Measurements from ENCODE around the gene XKR8.
A peak's percentile ranks its signal among the peaks of the same experiment; 100 is the strongest.

Gene XKR8, protein sequence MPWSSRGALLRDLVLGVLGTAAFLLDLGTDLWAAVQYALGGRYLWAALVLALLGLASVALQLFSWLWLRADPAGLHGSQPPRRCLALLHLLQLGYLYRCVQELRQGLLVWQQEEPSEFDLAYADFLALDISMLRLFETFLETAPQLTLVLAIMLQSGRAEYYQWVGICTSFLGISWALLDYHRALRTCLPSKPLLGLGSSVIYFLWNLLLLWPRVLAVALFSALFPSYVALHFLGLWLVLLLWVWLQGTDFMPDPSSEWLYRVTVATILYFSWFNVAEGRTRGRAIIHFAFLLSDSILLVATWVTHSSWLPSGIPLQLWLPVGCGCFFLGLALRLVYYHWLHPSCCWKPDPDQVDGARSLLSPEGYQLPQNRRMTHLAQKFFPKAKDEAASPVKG

DNA sequence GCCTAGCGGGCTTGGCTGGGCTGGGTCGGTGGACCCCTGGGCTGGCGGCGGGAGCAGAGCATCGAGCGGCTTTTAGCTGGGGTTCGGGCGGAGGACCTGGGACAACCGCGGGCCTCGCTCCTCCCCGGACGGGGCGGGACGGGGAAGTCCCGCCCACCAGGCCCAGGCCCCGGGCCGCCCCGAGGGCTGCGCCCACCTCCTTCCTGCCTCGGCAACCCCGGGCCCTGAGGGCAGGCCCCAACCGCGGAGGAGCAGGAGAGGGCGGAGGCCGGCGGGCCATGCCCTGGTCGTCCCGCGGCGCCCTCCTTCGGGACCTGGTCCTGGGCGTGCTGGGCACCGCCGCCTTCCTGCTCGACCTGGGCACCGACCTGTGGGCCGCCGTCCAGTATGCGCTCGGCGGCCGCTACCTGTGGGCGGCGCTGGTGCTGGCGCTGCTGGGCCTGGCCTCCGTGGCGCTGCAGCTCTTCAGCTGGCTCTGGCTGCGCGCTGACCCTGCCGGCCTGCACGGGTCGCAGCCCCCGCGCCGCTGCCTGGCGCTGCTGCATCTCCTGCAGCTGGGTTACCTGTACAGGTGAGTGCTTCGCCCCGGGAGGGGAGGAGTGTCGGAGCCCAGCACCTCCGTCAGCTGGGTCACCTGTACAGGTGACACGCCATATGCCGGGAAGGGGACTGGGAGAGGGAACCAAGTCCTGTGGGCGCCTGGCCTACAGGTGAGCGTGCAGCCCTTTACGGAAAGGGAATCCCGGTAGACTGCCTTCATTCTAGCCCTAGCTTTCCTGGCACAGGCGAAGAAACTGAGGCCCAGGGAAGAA, at the start of gene XKR8:
Gene XKR8 (plus strand): TSS at position 182 of the 812 bp plus-strand sequence. CDS start 97 bp downstream, at position 279.
- DNase-seq: peak; percentile 77

DNA sequence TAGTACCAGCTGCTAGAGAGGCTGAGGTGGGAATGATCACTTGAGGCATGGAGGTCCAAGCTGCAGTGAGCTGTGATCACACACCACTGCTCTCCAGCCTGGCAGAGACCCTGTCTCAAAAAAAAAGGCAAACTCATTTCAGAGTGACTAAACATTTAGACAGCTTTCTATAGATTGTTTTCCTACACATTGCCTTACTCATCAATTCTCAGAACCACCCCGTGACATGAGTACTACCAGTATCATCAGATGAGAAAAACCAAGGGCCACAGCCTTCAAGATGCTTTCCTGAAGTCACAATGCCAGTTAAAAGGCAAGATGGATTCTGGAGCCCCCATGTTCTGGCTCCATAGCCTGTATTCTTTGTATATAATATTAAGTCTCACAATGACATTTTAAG, 47.3 kb upstream of the XKR8 start:
- no peak for DNase-seq

DNA sequence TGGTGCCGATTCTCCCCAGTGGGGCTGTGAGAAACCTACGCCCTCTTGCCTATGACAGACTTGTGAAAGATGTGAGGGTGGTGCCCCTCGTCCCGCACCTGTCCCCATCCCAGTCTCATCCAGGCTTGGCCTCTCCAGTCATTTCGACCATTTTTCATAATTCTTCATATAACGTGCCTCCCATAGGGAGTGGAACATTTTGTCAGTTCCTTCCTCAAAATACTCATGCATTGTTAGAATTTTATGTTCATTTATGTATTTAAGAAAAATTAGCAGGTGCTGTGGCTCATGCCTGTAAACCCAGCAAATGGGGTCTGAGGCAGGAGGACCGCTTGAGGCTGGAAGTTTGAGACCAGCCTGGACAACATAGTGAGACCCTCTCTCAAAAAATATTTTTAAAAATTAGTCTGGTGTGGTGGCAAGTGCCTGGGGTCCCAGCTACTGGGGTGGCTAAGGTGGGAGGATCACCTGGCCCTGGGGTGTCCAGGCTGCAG, 44.6 kb upstream of the XKR8 start:
- no peak for DNase-seq

DNA sequence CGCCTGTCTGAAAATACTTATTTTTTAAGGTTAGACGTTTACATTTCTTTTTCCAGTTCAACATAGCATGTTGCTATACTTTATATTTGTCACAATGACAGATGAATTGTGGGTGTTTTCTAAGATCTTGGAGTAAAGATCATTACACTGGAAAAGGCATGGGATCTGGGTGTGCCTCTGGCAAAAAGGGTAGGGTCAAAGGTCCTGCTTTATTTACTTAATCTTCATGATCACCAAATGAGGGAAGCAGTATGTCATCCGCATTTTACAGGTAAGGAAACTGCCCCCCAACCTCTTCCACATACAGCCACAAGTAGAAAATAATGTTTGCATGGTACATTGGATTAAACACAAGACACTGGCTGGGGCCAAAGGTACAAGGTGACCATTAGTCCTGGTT, 37.5 kb upstream of the XKR8 start:
- no peak for DNase-seq

DNA sequence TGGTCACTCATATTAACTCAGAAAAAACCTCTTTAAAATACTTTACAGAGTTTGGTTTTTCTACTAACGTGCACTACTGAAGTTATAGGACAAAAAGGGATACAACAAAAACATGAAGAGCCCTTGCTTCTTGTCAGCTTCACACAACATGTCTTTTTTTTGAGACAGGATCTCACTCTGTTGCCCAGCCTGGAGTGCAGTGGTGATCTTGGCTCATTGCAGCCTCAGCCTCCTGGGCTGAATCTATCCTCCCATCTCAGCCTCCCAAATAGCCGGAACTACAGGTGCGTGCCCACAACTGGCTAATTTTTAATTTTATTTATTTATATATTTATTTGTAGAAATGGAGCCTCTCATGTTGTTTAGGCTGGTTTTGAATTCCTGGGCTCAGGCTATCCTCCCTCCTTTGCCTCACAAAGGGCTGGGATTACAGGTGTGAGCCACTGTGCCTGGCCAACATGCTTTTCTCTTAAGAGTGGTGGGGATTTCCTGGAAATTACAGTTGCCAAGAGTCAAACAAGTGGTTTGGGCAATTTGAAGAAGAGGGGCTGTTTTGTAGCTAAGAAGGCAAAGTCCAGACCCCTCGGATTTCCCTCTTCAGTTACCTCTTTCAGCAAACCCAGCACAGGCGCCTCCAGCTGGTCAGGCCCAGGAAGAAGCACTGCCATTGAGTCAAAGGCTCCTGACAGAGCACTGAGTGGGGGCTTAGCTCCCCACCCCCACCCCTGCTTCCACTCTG, 31.4 kb upstream of the XKR8 start:
- no peak for DNase-seq

DNA sequence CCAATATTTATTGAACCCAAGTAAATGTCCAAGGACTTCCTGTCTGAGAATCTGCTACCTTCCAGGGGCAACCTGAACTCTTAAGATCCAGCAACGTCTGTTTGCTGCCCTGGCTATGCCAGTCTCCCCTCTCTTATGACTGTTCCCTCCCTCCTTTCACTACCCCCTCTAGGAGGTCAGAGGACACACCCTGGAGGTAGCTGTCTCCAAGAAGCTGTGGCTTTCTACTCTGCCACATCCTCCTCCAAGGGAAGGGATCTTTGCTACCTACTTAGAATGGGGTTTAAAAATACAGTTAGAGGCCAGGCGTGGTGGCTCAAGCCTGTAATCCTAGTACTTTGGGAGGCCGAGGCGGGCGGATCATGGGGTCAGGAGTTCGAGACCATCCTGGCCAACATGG, 28.6 kb upstream of the XKR8 start:
- DNase-seq: no peak

DNA sequence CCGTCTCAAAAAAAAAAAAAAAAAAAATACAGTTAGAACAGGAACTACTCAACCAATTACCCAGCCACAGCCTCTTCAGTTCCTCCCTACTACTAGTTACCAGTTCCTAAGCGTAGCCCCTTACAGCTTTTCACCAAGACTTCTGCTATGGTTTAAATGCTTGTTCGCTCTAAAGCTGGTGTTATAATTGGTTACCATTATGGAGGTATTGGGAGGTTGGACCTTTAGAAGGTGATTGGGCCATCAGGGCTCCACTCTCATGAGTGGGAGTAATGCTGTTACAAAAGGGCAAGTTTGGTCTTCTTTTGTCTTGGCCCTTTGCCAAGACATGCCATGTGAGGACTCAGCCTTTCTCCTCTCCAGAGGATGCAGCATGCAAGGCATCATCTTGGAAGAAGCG, 28.0 kb upstream of the XKR8 start:
- no peak for DNase-seq

DNA sequence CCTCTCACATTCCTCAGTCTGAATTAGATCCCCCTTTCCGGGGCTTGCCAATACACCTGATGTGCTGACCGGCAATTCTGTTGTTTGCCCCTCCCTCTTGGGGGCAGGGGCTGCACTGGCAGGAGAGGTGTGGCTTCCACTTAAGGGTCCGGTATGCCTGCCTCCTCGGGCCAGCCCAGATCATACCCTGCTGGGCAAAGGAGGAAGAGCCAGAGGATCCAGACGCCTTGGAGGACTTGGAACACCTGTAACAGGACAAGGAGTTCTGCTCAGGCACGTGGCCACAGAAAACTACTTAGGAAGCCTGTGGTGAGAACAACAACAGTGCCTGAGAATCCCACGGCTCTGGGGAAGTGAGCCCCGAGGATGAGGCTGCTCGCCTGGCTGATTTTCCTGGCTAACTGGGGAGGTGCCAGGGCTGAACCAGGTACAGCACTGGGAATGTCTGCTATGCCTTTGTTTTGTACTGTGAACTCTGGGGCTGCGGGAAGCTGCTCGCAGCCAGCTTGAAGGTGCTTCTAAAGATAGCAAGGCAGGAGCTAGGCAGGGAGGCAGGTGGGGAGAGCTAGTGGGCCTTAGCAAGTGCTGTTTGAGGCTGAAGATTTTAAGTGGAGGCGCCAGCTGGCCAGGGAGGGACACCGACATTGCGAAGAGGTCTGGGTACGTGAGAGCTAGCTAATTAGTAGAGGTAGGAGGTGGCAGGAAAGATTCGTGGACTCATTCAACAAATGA, 24.8 kb upstream of the XKR8 start, which contains the start of gene SMPDL3B:
Gene SMPDL3B (plus strand): TSS at position 183 of the 732 bp plus-strand sequence. CDS start 184 bp downstream, at position 367.
- peak; percentile 69 for DNase-seq

DNA sequence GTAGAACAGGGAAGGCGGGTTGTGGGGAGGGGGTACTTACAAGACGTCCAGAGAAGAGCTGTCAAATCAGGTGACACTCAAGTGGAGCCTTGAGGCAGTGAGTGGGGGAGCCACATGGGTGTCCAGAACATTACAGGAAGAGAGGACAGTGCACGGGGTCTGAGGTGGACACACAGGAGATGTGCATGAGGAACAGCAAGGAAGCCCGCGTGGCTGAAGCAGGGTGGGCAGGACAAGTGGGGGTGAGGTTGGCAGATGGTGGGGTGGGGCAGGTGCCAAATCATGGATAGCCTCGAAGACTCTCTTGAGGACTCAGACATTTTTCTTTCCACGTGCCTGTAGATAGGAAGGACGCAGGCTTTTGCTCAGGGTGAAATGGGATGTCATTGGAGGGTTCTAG, 24.1 kb upstream of the XKR8 start:
- no peak for DNase-seq

DNA sequence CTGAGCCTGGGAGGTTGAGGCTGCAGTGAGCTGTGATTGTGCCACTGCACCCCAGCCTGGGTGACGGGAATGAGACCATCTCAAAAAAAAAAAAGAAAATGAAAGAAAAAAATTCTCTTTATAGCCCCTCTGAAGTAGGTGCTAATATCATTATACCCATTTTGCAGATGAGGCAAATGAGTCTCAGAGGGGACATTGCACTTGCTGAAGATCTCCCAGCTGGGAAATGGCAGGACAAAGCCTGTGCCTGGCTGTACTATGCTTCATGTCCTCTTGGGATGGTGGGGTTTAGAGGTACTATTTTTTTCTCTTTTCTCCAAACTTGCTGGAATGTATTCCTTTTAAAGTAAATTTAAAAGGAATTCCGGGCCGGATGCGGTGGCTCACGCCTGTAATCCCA, 23.4 kb upstream of the XKR8 start:
- DNase-seq: no peak

DNA sequence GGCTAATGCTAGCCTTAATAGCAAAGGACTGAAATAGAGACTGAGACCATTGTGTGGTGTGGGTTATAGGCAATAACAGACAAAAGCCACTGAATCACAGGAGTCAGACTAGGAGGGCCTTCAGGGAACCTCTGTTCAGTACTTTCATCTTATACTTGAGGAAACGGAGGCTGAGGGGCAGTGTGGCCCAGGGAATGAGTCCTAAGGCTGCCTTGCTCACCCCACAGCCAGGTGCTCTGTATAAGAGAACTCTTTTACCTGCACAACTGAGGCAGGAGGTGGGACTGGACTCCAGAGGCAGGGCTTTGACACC, 22.3 kb upstream of the XKR8 start:
- DNase-seq: no peak

DNA sequence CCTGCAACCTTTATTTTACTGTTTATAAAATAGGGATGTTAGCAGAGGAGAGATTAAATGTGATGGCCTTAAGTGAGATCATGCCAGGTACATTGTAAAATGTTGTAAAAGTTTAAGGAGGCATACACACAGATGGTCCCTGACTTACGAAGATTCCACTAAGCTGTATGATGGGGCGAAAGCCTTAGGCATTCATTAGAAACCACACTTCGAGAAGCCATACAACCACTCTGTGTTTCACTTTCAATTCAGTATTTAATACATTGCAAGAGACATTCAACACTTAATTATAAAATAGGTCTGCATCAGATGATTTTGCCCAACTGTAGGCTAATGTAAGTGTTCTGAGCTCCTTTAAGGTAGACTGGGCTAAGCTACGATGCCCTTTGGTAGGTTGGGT, 21.3 kb upstream of the XKR8 start:
- DNase-seq: no peak

DNA sequence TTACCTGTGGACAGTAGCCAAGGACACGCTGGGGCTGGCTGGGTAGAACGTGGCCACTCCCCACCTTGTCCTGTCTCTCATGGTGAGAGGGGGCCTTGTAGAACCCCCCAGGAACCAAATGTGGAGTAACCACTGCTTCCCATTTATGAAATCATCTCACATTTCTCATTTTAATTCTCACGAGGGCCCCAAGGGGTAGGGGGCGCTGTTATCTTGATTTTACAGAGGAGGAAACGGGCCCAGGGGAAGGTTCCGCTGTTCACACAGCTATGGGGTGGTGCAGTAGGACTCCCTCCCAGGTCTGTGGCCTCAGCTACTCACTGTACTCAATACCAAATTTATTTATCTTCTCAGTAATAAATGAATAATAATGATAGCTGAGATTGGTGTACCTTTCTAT, 19.5 kb upstream of the XKR8 start:
- no peak for DNase-seq

DNA sequence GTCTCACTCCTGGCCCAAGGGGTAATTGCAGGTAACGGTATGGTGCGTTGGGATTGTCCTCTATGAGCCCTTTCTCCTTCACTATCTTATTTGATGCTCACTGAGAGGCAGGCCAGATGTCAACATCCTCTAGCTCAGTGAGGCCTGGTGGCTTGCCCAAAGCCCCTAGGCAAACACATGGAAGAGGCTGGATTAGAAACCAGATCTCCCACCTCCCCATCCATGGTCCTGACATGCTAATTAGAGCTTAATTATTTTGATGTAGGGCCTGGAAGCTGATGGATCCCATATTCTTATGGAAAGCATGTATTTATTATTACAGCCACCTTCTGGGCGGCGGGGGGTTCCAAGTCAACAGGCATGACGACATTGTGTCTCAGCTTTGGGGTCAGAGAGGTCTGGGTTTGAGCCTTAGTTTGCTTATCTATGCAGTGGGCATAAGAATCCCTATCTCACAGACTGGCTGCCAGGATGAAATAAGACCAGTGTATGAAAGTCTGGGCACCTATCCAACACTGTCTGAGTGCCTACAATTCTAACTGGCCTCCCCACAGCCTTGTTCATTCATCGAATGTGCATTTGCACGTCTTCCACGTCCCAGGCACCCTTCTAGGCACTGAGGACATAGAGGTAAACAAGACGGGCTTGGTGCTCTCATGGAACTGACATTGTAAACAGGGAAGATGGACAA, 18.8 kb upstream of the XKR8 start:
- DNase-seq: no peak

DNA sequence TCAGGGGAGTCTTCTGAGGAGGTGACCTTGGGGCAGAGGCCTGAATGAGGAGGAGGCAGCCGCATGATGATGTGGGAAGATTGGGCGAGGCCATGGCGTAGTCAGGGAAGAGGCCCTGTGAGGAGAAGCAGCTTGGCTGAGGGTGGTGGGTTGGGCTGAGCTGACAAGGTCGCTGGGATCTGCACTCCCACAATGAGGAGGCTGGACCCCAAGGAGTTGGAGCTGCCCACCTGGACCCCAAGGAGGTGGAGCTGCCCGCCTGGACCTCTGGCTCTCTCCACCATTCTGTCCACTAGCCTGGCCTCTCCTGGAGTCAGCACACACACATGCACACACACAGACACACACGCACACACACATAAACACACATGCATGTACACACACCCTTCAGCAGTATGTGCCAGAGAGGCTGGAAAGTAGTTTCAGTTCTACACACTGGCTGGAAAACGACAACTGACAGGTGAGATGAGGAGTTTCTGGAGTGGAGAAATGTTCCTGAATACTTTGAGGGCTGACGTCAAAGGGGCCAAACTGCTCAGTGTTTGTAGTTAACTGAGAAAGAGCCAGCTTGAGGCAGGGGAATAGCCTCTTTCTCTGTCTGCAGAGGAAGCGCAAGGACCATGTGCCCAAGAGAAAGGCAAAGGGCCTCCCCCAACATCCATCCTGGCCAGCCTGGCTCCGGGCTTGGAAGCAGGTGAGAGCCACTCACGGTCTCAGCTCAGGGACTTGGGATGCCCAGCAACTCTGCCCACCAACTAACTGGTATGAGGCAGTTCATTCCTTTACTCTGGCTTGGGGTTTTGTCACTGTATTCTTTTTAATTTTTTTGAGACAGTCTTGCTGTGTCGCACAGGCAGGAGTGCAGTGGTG, 17.9 kb upstream of the XKR8 start:
- DNase-seq: no peak

DNA sequence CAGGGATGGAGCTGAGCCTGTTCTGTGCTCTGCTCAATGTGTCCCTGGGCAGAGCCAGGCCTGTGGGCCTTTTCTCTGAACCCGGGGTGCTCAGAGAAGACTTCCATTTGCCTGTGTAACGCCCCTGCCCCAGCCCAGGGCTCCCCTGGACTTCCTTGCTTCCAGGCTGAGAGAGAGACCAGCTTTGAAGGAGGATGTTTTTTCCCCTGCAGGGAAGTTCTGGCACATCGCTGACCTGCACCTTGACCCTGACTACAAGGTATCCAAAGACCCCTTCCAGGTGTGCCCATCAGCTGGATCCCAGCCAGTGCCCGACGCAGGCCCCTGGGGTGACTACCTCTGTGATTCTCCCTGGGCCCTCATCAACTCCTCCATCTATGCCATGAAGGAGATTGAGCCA, 14.8 kb upstream of the XKR8 start:
- DNase-seq: no peak

DNA sequence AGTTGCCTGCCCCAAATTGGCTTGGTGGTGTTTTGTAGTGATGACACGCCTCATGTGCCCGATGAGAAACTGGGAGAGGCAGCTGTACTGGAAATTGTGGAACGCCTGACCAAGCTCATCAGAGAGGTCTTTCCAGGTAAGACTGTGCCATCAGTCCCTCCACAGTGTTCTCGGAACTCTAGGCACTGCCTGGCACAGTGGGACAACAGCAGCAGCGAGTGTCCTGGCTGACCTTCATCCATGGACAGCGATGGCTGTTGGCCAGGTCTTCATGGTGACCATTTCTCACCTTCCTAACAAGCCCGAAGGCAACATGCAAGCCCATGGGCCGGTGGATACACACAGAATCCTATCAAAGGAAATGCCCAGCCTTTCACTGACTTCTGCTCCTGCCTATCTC, 10.7 kb upstream of the XKR8 start:
- no peak for DNase-seq

DNA sequence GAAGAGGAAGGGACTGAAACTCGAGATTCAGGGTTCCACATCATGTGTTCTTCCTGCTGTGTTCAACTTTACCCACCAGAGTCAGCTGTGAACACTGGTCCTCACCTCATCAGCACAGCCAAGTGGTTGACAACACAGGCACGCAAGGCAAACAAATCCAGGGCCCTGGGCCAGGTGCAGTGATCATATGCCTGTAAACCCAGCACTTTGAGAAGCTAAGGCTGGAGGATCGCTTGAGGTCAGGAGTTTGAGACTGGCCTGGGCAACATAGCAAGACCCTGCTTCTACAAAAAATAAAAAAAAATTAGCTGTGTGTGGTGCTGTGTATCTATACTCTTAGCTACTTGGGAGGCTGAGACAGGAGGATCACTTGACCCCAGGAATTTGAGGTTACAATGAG, 8.4 kb upstream of the XKR8 start:
- DNase-seq: no peak

DNA sequence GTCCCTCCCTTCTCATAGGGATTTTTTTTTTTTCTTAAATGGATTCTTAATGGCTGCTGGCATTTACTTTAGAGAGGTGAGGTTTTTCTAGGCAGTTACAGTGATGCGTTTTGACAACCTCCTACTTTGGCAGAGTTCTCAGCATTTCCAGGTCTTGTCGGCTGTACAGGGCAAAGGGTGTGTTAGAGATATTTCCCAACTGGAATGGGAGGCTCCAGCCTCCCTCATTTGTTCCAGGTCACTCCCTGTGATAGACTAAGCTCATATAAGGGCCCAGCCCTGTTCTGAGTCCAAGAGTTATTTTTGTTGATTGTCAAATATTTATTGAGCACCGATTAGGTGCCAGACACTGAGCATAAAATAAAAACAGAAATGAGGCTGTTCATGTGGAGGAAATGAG, 7.6 kb upstream of the XKR8 start:
- DNase-seq: no peak

DNA sequence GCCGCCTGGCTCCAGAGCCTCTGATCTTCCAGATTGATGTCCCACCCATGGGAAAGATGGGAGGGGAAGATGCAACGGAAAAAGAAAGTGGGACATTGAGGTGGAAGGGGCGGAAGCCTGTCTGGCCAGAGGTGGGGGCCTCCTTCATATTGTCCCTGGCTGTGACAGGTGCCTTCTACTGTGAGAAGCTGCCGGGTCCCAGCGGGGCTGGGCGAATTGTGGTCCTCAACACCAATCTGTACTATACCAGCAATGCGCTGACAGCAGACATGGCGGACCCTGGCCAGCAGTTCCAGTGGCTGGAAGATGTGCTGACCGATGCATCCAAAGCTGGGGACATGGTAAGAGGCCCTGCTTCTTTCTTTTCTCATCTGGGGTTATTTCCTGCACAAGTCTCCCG, 5.6 kb upstream of the XKR8 start:
- no peak for DNase-seq

DNA sequence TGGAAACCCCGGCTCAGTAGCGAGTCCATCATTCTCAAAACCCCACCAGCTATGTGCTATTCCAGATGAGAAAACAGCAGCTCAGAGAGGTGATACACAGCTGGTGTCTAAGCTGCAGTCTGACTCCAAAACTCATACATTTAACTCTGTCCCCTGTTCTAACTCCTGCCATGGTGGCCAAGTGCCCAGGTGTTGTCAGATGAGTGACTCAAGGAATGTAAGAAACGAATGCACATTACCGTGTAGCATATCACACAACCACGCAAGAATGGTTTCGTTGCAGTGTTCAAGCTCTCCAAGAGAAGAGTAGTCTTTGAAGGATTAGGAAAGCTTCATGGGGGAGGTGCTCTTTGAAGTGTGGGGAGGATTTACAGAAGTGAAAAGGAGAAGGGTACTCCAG, 4.7 kb upstream of the XKR8 start:
- no peak for DNase-seq
